ENCODE results near the gene DACT3. TPM values are rescaled to one million over a fixed set of nuclear protein-coding genes. Genes with fewer than 3 reads are reported as not detected.
A peak's percentile ranks its signal among the peaks of the same experiment; 100 is the strongest.

Gene DACT3
- total and polyA plus RNA-seq, 2 of the 13 experiments (the other 11 are each of a cell fraction or from before 2014, with no cell fraction given) = 0.04 TPM; not detected in 1

GRCh38 chr19:46616631-46617322 lies 44.2 kb downstream of the DACT3 start (continued):
- TF ChIP-seq, protein P1, sequence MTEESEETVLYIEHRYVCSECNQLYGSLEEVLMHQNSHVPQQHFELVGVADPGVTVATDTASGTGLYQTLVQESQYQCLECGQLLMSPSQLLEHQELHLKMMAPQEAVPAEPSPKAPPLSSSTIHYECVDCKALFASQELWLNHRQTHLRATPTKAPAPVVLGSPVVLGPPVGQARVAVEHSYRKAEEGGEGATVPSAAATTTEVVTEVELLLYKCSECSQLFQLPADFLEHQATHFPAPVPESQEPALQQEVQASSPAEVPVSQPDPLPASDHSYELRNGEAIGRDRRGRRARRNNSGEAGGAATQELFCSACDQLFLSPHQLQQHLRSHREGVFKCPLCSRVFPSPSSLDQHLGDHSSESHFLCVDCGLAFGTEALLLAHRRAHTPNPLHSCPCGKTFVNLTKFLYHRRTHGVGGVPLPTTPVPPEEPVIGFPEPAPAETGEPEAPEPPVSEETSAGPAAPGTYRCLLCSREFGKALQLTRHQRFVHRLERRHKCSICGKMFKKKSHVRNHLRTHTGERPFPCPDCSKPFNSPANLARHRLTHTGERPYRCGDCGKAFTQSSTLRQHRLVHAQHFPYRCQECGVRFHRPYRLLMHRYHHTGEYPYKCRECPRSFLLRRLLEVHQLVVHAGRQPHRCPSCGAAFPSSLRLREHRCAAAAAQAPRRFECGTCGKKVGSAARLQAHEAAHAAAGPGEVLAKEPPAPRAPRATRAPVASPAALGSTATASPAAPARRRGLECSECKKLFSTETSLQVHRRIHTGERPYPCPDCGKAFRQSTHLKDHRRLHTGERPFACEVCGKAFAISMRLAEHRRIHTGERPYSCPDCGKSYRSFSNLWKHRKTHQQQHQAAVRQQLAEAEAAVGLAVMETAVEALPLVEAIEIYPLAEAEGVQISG (CRISPR knock-in tag; IDR thresholded peaks at IDR 0.05) = peak; percentile 37; the same call in 1 of the 2 replicates

DNA sequence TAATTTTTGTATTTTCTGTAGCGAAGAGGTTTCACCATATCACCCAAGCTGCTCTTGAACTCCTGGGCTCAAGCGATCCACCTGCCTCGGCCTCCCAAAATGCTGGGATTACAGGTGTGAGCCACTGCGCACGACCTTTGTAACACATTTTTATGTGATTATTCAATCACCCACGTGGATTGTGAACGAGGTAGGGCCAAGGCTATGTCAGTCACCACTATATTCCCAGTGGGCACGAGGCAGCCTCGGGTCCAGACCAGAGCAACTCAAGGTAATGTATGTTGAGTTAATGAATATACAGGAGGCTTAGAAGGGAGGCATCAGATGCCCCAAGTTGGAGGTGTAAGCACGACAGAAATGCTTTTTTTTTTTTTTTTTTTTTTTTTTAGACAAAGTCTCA lies 45.0 kb downstream of the DACT3 start:
- no peak overlapping the region for H3K9ac ChIP-seq (ENCODE audit: insufficient read depth, low read depth, low read length)
- TF ChIP-seq, protein P2, sequence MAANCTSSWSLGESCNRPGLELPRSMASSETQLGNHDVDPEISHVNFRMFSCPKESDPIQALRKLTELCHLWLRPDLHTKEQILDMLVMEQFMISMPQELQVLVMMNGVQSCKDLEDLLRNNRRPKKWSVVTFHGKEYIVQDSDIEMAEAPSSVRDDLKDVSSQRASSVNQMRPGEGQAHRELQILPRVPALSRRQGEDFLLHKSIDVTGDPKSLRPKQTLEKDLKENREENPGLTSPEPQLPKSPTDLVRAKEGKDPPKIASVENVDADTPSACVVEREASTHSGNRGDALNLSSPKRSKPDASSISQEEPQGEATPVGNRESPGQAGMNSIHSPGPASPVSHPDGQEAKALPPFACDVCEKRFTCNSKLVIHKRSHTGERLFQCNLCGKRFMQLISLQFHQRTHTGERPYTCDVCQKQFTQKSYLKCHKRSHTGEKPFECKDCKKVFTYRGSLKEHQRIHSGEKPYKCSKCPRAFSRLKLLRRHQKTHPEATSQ (CRISPR knock-in tag; IDR thresholded peaks at IDR 0.05; ENCODE audit: borderline replicate concordance) = no peak
- TF ChIP-seq, protein P3, sequence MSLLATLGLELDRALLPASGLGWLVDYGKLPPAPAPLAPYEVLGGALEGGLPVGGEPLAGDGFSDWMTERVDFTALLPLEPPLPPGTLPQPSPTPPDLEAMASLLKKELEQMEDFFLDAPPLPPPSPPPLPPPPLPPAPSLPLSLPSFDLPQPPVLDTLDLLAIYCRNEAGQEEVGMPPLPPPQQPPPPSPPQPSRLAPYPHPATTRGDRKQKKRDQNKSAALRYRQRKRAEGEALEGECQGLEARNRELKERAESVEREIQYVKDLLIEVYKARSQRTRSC (CRISPR knock-in tag; IDR thresholded peaks at IDR 0.05; ENCODE audit: low read depth) = no peak
- TF ChIP-seq, protein P4, sequence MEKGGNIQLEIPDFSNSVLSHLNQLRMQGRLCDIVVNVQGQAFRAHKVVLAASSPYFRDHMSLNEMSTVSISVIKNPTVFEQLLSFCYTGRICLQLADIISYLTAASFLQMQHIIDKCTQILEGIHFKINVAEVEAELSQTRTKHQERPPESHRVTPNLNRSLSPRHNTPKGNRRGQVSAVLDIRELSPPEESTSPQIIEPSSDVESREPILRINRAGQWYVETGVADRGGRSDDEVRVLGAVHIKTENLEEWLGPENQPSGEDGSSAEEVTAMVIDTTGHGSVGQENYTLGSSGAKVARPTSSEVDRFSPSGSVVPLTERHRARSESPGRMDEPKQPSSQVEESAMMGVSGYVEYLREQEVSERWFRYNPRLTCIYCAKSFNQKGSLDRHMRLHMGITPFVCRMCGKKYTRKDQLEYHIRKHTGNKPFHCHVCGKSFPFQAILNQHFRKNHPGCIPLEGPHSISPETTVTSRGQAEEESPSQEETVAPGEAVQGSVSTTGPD (CRISPR knock-in tag; IDR thresholded peaks at IDR 0.05) = no peak
- TF ChIP-seq RARA (CRISPR knock-in tag; IDR thresholded peaks at IDR 0.05) (0 out of 2 replicates have a peak, but pooled peaks have one; percentile 17), ZBTB26 (CRISPR knock-in tag; IDR thresholded peaks at IDR 0.05; ENCODE audit: borderline replicate concordance) (no peak)
- H3K27me3 ChIP-seq (ENCODE audit: control insufficient read depth in 1 of 2, insufficient read depth in 2 of 2, low read length in 2 of 2) = peaks cover 0 to 28% of the 10 kb centered on the region in 2 experiments; a peak in 3 of 5 replicates
- H2AFZ ChIP-seq (ENCODE audit: low read length) = no peak overlapping the region
- no peak for FAIRE-seq
- WGBS (ENCODE audit: low lambda C conversion rate) = 32% methylated on average over 10 of the region's 10 CpGs
- POLR2A ChIA-PET = interaction anchor here (1.4 to 1.5 kb wide), 2 partner anchors 13 to 45 kb away, joined by 8 to 12 read pairs; partner anchors contain the start of gene DACT3
- H3K4me2 ChIP-seq (ENCODE audit: low read depth, low read length) = no peak overlapping the region
- no peaks in the 10 kb centered on the region for H3K79me2 ChIP-seq (ENCODE audit: insufficient read depth, low read length)
- in situ Hi-C loops (cut with HindIII; ENCODE audit: extremely low pct_ligation_motif_present, low pct_unique_long_range_greater_than_20kb) = loop anchor here (10.0 kb wide), 1 partner anchor 49 kb away; the partner anchor contains the start of gene DACT3
- no peak overlapping the region for H3K27ac ChIP-seq (ENCODE audit: extremely low read length, insufficient read depth, low read length)
- no peak overlapping the region for H3K4me3 ChIP-seq (replicated peaks in 1 of 3; ENCODE audit: insufficient read depth in 1 of 3, low read depth in 2 of 3, low read length in 3 of 3)
- BruUV-seq (replicated peaks) = no TSS peak
- H4K20me1 ChIP-seq (ENCODE audit: insufficient read depth, low read length) = no peaks in the 10 kb centered on the region
- CTCF ChIA-PET (ENCODE audit: low intra/inter-chr PET ratio, low total read pairs) = interaction anchor here (1.9 to 2.8 kb wide), 2 partner anchors 9 to 46 kb away, joined by 5 to 29 read pairs; partner anchors contain the start of genes DACT3 and PTGIR
- intact Hi-C loops (cut with micrococcal nuclease; ENCODE audit: unreplicated experiment) = no loop called here
- DNase-seq (ENCODE audit: low spot score) = no peak
- H3K9me3 ChIP-seq (ENCODE audit: low read length) = no peaks in the 10 kb centered on the region
- H3K36me3 ChIP-seq (replicated peaks in 1 of 2; ENCODE audit: control insufficient read depth in 1 of 2, insufficient read depth in 2 of 2, low read length in 2 of 2) = 0 out of 5 replicates have a peak, but pooled peaks cover 0 to 1% of the 10 kb centered on the region in 2 experiments
- ATAC-seq = no peak
- peaks cover 21% of the 10 kb centered on the region for H3K4me1 ChIP-seq (ENCODE audit: insufficient read depth, low read length)

All from HepG2 (cell line).